ENCODE measurements around the gene TMEM208. TPM values are rescaled to one million over a fixed set of nuclear protein-coding genes. Genes with fewer than 3 reads are reported as not detected.

The TMEM208 gene
- total RNA-seq, 1 donor: 27.5 TPM

- no peak for DNase-seq (ENCODE audit: low read depth in 2 of 3, low spot score in 2 of 3)
Measured at GRCh38 chr16:67207249-67208091, 19.5 kb upstream of the TMEM208 start.

- no peak for DNase-seq (ENCODE audit: low read depth in 2 of 3, low spot score in 2 of 3)
Measured at GRCh38 chr16:67208154-67208896, 18.6 kb upstream of the TMEM208 start.

GRCh38 chr16:67209565-67209964, 17.4 kb upstream of the TMEM208 start:
- DNase-seq (ENCODE audit: low read depth in 2 of 3, low spot score in 2 of 3): no peak

DNA sequence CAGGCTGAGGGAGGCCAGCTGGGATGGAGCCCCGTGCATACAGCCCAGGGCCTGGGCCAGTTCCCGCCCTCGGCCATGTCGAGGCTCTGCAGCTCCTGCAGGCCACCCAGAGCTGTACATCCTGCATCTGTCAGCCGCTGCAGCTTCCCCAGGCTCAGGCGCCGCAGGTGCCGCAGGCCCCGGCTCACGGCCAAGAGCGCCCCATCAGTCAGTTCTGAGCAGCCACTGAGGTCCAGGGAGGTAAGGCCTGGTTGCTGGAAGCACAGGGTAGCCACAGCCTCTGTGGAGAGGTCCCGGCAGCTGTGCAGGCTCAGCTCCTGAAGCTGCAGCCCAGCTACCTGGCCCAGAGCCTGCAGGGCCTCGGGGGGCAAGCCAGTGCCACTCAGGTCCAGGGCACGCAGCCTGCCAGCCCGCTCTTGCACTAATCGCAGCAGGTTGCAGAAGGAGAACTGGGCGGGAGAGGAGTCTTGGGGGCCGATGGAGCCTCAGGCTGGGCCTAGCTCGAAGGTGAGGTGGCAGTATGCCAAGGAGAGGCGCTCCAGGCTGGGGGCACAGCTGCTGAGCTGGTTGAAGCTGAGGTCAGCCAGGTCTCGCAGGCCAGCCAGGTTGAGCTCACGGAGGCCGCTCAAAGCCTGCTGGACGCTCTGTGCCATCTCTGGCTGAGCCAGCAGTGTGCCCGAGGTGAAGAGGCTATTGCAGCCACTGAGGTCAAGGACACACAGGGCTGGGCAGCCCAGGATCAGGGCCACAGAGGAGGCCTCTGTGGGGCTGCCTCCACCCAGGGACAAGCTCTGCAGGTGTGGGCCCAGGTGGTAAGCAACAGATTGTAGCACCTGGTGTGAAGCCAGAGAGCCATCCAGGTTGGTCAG, 16.6 kb upstream of the TMEM208 start:
- no peak for DNase-seq (ENCODE audit: low read depth in 2 of 3, low spot score in 2 of 3)

GRCh38 chr16:67211674-67212073, 15.3 kb upstream of the TMEM208 start:
- no peak for DNase-seq (ENCODE audit: low read depth in 2 of 3, low spot score in 2 of 3)

GRCh38 chr16:67212766-67213165, 14.2 kb upstream of the TMEM208 start:
- no peak for DNase-seq (ENCODE audit: low read depth in 2 of 3, low spot score in 2 of 3)

DNA sequence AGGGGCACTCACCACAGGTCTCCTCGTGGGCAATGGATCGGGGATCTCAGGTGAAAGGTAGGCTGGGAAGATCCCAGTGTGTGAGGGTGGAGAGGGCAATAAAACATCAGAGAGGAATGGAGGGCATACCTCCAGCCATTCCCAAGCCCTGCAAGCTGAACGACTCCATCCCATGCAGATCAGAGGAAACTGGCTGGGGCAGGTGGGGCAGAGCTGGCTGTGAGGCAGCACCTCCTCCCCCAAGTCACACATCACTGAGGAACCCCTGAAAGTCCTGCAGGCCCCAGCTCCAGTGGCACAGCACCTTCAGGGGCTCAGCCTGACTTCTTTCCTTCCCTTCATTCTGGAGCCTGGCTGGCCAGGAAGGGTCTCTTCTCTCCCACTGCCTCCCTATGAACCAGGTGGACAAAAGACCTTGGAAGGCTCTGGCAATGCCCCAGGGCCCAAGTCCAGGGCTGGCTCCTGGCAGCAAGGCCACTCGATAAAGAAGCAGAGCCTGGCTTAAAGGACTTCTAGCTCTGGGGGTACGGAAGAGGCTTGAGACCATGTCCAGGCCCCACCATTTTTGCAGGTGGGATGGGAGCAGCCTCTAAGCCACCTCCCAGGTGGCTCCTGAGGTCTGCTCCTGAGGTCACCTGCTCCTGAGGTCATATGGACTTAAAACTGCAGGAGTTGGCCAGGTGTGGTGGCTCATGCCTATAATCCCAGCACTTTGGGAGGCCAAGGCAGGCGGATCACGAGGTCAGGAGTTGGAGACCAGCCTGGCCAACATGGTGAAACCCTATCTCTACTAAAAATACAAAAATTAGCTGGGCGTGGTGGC, 13.5 kb upstream of the TMEM208 start:
- no peak for DNase-seq (ENCODE audit: low read depth in 2 of 3, low spot score in 2 of 3)

DNA sequence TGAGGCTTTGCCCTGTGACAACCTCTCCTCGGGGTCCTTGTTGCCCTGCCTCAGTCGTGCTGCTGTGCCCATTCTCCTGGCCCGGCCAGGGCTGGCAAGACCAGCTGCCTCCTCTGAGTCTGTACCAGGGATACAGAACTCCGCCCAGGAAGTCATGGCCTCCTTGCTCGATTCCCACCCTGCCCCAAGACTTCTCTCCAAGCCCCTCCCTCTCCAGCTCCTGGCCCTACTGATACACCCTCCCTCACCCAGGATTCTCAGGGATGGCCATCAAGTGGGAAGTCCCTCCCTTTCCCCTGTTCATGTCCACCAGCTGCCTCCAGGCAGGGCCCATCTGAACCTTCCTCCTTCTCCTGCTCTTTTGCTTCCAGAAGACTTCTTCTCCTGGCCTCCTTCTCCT, 11.2 kb upstream of the TMEM208 start:
- DNase-seq (ENCODE audit: low read depth in 2 of 3, low spot score in 2 of 3): no peak

GRCh38 chr16:67216612-67217490, 10.1 kb upstream of the TMEM208 start:
- DNase-seq (ENCODE audit: low read depth in 2 of 3, low spot score in 2 of 3): peak in 2 of 3 donors; percentile 43 to 62

DNA sequence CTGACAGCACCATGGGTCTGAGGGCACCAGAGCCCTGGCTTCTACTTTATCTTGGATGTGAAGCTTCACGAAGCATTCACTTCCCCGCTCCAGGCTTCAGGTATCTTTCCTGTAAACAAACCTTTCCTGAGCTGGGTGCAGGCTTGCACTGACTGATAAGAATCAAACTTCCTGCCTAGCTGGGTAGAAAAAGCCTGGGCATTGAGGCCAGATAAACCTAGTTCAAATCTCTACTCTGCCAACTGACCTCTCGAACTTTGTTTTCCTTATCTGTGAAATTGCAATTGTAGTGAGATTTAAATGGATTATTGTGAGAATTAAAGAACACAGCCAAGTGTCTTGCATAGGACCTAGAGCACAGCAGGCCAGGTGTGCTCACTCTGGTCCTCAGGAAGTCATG, 2.9 kb upstream of the TMEM208 start:
- no peak for DNase-seq (ENCODE audit: low read depth in 2 of 3, low spot score in 2 of 3)

DNA sequence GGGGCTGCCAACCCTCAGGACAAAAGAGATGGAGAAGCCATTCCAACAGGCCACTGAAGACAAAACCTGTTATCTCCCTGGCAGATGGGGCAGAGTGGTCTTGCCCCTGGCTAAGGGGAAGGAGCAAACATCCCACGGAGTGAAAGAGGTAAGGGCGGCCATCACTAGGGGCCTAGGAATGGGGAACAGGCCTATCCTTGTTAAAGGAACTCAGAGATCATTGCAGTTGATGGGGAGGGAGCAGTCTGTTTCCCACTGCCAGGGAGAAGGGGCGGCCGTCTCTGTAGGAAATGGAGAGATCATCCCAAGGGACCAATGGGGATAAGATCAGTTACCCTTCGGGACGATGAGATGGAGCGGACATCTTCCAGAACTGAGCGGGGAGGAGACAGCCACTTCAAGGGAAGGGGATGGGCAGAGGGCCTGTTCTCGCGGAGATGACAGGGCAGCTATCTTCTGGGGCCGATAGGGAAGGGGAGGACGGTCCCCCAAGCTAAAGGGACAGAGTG, 581 bp upstream of the TMEM208 start:
- DNase-seq (ENCODE audit: low read depth in 2 of 3, low spot score in 2 of 3): no peak

GRCh38 chr16:67227567-67227921, 614 bp downstream of the TMEM208 start:
- no peak for DNase-seq (ENCODE audit: low read depth in 2 of 3, low spot score in 2 of 3)

DNA sequence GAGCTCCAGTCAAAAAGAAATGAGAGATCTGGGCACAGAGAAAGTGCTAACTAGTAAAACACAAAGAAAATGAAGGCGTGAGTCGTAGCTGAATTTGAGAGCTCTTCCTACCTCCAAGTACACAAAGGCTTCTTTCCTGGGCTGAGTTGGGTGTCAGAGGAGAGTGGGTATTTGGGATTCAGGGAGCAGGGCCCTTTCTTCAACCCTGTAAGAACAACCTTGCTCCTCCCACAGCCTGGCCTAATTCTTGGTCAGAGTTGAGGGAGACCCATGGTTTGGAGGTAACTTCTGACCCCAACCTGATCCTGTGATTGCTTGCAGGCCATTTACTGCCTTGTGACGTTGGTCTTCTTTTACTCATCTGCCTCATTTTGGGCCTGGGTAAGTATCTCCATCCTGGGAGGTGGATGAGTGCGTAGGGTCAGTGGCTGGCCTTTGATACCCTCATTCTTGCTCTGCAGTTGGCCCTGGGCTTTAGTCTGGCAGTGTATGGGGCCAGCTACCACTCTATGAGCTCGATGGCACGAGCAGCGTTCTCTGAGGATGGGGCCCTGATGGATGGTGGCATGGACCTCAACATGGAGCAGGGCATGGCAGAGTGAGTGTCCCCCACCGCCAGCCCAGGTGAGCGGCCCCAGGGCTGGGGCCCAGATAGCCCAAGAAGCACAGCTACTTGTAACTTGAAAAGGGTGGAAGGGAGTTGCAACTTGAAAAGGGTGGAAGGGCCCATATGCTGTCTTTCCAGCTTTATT, 1.3 kb downstream of the TMEM208 start:
- no peak for DNase-seq (ENCODE audit: low read depth in 2 of 3, low spot score in 2 of 3)

DNA sequence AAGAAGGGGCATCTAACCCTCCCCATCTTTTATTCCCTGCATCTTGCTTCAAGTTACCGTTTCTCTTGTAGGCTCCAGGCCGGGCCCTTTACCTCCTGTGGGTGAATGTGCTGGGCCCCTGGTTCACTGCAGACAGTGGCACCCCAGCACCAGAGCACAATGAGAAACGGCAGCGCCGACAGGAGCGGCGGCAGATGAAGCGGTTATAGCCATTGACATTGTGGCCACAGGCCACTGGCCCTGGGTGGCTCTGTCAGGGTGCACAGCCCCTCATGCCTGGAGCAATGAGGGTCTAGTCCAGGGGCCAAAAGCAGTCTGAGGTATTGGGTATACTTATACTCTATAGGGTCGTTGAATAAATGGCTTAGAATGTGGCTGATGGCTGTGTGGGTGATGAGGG, 2.0 kb downstream of the TMEM208 start:
- DNase-seq (ENCODE audit: low read depth in 2 of 3, low spot score in 2 of 3): no peak

DNA sequence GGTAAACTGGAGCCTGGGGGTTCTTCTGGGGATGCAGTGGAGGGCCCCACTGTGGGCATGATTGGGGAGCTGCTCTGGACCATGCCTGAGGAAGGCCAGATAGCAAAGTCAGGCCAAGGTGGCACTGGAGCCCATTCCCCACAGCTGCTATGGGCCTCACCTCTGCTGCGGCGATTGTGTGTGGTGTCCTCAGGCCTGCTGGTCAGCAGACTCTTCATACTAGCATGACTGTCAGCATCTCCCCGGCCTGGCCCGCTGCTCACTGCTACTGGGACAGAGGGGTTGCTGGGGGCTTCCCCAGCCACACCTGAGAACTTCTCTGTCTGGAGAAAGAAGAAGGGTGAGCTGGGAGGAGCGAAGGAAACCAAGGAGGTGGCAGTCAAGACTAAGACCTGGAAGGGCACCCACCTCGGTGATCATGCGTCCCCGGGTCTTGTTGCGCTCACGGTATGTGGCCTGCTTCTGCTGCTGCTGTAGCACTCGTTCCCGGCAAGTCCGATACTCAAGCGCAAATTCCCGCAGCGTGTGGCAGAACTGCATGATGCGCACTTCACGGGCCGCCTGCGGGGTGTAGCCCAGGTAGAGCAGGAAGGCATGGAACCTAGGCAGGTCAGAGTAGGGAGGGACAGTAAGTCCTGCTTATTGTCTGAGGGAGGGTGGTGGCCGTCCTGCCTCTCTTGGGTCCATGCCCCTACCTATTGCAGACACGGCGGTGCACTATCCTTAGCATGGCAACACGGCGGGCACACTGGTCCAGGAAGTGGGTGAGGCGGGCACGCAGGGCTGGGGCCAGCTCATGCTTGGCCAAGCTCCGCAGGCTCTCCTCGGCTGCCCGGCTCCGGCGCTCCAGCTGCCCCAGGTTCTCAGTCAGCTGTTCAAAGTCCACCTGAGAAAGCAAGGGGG, 3.2 kb downstream of the TMEM208 start:
- DNase-seq (ENCODE audit: low read depth in 2 of 3, low spot score in 2 of 3): no peak

DNA sequence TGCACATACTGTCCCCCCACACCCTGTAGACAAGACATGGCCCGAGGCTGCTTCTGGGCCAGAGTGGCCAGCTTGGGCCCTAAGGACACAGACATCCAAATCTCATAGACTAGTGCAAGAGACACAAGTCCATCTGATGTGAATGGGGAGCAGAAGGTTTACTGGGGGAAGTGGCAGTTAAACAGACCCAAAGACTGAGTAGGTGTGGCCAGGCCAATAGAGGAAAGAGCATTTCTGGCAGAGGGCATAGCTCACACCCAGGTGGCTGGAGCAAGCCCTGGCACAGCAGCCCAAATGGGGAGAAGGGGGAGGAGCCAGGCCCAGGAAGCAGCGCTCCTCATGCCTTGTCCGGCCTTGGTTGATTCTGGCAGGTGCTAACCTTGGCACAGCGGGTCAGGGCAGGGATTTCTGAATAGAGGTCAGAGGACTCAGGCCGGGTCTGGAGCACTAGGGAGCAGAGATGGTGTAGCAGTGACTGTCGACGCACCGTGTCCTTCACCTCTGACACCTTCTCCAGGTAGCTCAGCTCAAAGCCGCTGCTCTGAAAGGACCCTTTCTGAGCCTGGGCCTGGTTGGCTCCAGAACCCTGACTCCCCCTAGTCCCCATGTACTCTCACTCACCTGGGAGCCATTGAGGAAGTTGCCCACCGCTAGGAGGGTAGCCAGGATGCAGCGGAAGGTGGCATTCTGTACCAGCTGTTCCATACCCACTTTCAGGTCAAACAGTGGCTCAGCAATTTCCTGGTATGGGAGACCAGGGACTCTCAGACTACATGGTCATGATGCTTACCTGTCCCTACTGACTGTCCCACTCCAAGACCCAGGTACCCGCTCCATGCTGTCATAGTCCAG, 4.1 kb downstream of the TMEM208 start:
- DNase-seq (ENCODE audit: low read depth in 2 of 3, low spot score in 2 of 3): no peak

GRCh38 chr16:67233596-67233995, 6.7 kb downstream of the TMEM208 start:
- DNase-seq (ENCODE audit: low read depth in 2 of 3, low spot score in 2 of 3): no peak
